ENCODE measurements around the gene EGFL6.

- TF ChIP-seq, protein P1, sequence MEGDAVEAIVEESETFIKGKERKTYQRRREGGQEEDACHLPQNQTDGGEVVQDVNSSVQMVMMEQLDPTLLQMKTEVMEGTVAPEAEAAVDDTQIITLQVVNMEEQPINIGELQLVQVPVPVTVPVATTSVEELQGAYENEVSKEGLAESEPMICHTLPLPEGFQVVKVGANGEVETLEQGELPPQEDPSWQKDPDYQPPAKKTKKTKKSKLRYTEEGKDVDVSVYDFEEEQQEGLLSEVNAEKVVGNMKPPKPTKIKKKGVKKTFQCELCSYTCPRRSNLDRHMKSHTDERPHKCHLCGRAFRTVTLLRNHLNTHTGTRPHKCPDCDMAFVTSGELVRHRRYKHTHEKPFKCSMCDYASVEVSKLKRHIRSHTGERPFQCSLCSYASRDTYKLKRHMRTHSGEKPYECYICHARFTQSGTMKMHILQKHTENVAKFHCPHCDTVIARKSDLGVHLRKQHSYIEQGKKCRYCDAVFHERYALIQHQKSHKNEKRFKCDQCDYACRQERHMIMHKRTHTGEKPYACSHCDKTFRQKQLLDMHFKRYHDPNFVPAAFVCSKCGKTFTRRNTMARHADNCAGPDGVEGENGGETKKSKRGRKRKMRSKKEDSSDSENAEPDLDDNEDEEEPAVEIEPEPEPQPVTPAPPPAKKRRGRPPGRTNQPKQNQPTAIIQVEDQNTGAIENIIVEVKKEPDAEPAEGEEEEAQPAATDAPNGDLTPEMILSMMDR (conservative IDR thresholded peaks at IDR 0.05; ENCODE audit: low read length), result no peak
- TF ChIP-seq EZH2phosphoT487 (IDR thresholded peaks at IDR 0.05; ENCODE audit: borderline replicate concordance, low read depth, low read length), result no peak
Observed at GRCh38 chrX:13571136-13571535, 1.7 kb downstream of the EGFL6 start.

All from OCI-LY7 (cell line).